ENCODE data around the gene PLB1.
A peak's percentile ranks its signal among the peaks of the same experiment; 100 is the strongest.

The PLB1 gene

DNA sequence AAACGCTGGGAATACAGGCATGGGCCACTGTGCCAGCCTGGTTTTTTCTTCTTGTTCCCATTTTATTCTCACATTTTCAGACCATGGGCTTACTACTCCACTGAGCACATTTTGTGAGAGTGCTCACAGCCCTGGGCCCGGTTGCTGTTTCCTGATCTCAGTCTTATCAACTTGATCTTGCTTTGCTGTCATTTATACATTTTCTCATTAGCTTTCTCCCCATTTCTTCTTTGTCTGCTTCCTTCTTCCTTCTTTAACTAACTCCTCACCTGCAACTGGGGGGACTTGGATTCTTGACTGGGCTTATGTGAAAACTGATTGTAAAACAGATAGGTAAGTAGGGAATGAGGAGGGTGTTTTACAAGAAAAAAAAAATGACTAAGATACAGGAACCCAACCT, 117.3 kb downstream of the PLB1 start:
- H3K4me2 ChIP-seq (ENCODE audit: insufficient read depth, low read length) = no peak overlapping the region
- peak; percentile 59; the same call in 2 of the 3 replicates for ATAC-seq (ENCODE audit: insufficient read depth, low read depth)
- H3K9me3 ChIP-seq (ENCODE audit: insufficient read depth, low read length, severe bottlenecking) = no peaks in the 10 kb centered on the region
- no peak overlapping the region for H3K27ac ChIP-seq (ENCODE audit: low read length)
- no peak overlapping the region for H2AFZ ChIP-seq (ENCODE audit: low read depth, low read length)
- no peaks in the 10 kb centered on the region for H3K36me3 ChIP-seq (ENCODE audit: insufficient read depth, low read length)
- no peaks in the 10 kb centered on the region for H3K79me2 ChIP-seq (ENCODE audit: insufficient read depth, low read length)
- no peak for TF ChIP-seq EZH2 (IDR thresholded peaks at IDR 0.05; ENCODE audit: borderline replicate concordance, low read depth, low read length, severe bottlenecking)
- no peak for TF ChIP-seq CTCF (IDR thresholded peaks at IDR 0.05; ENCODE audit: borderline replicate concordance, extremely low read depth, low read length, poor library complexity, severe bottlenecking)
- H4K20me1 ChIP-seq (ENCODE audit: insufficient read depth, low read length) = no peaks in the 10 kb centered on the region
- H3K9ac ChIP-seq (ENCODE audit: low read depth, low read length) = no peak overlapping the region
- no peak overlapping the region for H3K4me3 ChIP-seq (ENCODE audit: low read depth in 1 of 2, low read length in 2 of 2)
- H3K27me3 ChIP-seq (ENCODE audit: insufficient read depth, low read length, poor library complexity) = peaks cover 3% of the 10 kb centered on the region
- H3K4me1 ChIP-seq (ENCODE audit: insufficient read depth, low read length) = peaks cover 11% of the 10 kb centered on the region
- peak; percentile 24 for DNase-seq

- H2AFZ ChIP-seq (ENCODE audit: low read depth, low read length) = no peak overlapping the region
- peaks cover under 1% of the 10 kb centered on the region for H3K27me3 ChIP-seq (ENCODE audit: insufficient read depth, low read length, poor library complexity)
- peak; percentile 54 for DNase-seq
- no peaks in the 10 kb centered on the region for H3K79me2 ChIP-seq (ENCODE audit: insufficient read depth, low read length)
- no peaks in the 10 kb centered on the region for H3K36me3 ChIP-seq (ENCODE audit: insufficient read depth, low read length)
- H3K4me3 ChIP-seq (ENCODE audit: low read depth in 1 of 2, low read length in 2 of 2) = no peak overlapping the region
- no peak overlapping the region for H3K4me2 ChIP-seq (ENCODE audit: insufficient read depth, low read length)
- H3K9me3 ChIP-seq (ENCODE audit: insufficient read depth, low read length, severe bottlenecking) = no peaks in the 10 kb centered on the region
- H4K20me1 ChIP-seq (ENCODE audit: insufficient read depth, low read length) = no peaks in the 10 kb centered on the region
- TF ChIP-seq EZH2 (IDR thresholded peaks at IDR 0.05; ENCODE audit: borderline replicate concordance, low read depth, low read length, severe bottlenecking) (no peak), CTCF (IDR thresholded peaks at IDR 0.05; ENCODE audit: borderline replicate concordance, extremely low read depth, low read length, poor library complexity, severe bottlenecking) (no peak)
- no peak overlapping the region for H3K9ac ChIP-seq (ENCODE audit: low read depth, low read length)
- H3K4me1 ChIP-seq (ENCODE audit: insufficient read depth, low read length) = peaks cover 11% of the 10 kb centered on the region
- ATAC-seq (ENCODE audit: insufficient read depth, low read depth) = peak; percentile 73
- H3K27ac ChIP-seq (ENCODE audit: low read length) = no peak overlapping the region
Measured at GRCh38 chr2:28613633-28614501, 118.0 kb downstream of the PLB1 start.

- TF ChIP-seq EZH2 (IDR thresholded peaks at IDR 0.05; ENCODE audit: borderline replicate concordance, low read depth, low read length, severe bottlenecking) = no peak
- TF ChIP-seq CTCF (IDR thresholded peaks at IDR 0.05; ENCODE audit: borderline replicate concordance, extremely low read depth, low read length, poor library complexity, severe bottlenecking) = no peak
- H3K27ac ChIP-seq (ENCODE audit: low read length) = no peak overlapping the region
- DNase-seq (no peak), ATAC-seq (ENCODE audit: insufficient read depth, low read depth) (no peak)
- no peak overlapping the region for H3K4me3 ChIP-seq (ENCODE audit: low read depth in 1 of 2, low read length in 2 of 2)
- peaks cover 12% of the 10 kb centered on the region for H3K4me1 ChIP-seq (ENCODE audit: insufficient read depth, low read length)
- no peaks in the 10 kb centered on the region for H3K9me3 ChIP-seq (ENCODE audit: insufficient read depth, low read length, severe bottlenecking)
- H3K79me2 ChIP-seq (ENCODE audit: insufficient read depth, low read length) = no peaks in the 10 kb centered on the region
- no peaks in the 10 kb centered on the region for H4K20me1 ChIP-seq (ENCODE audit: insufficient read depth, low read length)
- H3K36me3 ChIP-seq (ENCODE audit: insufficient read depth, low read length) = no peaks in the 10 kb centered on the region
- no peak overlapping the region for H3K9ac ChIP-seq (ENCODE audit: low read depth, low read length)
- no peaks in the 10 kb centered on the region for H3K27me3 ChIP-seq (ENCODE audit: insufficient read depth, low read length, poor library complexity)
- no peak overlapping the region for H2AFZ ChIP-seq (ENCODE audit: low read depth, low read length)
- no peak overlapping the region for H3K4me2 ChIP-seq (ENCODE audit: insufficient read depth, low read length)
Measured at GRCh38 chr2:28615706-28616105, 119.8 kb downstream of the PLB1 start.

All from DND-41 (cell line).